Amniotic epithelial cell (primary cell): ENCODE results near the gene ADAMTS13.
"Not testable (repeated sequence)": the region's sequence is repeated elsewhere in the genome, so short reads cannot be mapped to it uniquely, and the experiment has no call there.

Experiments used
- DNase-seq: peaks from one replicate; pipeline ENCODE4 v3.0.0-alpha.2; 2010; ENCODE audit warnings: low read depth

Gene ADAMTS13

DNA sequence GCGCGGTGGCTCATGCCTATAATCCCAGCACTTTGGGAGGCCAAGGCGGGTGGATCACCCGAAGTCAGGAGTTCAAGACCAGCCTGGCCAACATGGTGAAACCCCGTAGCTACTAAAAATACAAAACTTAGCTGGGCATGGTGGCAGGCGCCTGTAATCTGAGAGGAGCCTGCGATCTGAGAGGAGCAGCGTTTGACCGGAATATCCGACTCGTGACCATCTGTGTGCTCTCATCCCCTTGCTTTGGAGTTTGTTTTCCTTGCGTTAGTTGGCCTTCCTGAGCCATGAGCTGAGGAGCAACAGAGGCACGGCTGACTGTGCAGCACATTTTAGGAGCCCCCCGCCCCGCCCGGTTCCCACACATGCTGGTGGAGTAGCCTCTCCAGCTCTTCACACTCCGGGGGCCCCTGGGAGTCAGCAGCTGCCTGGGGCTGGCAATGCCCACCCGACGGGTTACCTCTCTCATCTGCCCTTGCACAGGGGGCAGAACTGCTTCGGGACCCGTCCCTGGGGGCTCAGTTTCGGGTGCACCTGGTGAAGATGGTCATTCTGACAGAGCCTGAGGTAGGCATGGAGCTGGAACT is 3.0 kb downstream of the ADAMTS13 start:
- DNase-seq: no peak

- no peak for DNase-seq
These were observed 3.8 kb downstream of the ADAMTS13 start for GRCh38 chr9:133426011-133426410.

GRCh38 chr9:133427658-133428348 is 5.6 kb downstream of the ADAMTS13 start:
- DNase-seq: no peak

GRCh38 chr9:133428617-133429101 is 6.5 kb downstream of the ADAMTS13 start:
- DNase-seq: no peak

- DNase-seq: no peak
These were observed 7.0 kb downstream of the ADAMTS13 start for GRCh38 chr9:133429214-133429613.

- DNase-seq: no peak
These were observed 7.5 kb downstream of the ADAMTS13 start for GRCh38 chr9:133429641-133430161.

- no peak for DNase-seq
These were observed 8.1 kb downstream of the ADAMTS13 start for GRCh38 chr9:133430244-133430643.

DNA sequence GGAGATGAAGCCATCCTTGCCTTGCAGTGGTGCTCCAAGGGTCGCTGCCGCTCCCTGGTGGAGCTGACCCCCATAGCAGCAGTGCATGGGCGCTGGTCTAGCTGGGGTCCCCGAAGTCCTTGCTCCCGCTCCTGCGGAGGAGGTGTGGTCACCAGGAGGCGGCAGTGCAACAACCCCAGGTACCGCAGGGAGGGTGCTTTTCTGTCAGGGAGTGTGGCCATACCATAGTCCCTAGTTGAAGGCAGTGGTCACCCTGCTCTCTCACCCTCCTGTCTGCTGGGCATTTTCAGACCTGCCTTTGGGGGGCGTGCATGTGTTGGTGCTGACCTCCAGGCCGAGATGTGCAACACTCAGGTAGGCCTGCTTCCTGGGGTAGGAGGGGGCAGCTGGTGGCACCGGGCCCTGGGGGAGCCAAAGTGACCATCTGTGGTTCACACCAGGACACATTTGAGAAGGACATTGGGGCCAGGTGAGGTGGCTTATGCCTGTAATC is 11.2 kb downstream of the ADAMTS13 start:
- no peak for DNase-seq

DNA sequence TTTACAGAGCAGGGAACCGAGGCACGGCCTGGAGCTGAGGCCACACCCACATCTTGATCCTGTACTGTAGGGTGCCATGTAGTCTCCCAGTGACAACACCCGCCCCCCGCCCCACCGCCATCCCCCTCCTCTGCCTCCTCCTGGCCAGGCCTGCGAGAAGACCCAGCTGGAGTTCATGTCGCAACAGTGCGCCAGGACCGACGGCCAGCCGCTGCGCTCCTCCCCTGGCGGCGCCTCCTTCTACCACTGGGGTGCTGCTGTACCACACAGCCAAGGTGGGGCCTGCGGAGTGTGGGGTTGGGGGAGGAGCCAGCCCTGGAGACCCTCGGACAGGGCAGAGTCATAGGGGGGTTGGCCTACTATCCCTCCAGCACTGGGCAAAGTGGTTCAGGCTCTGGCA is 14.5 kb downstream of the ADAMTS13 start:
- DNase-seq: no peak

- no peak for DNase-seq
These were observed 15.8 kb downstream of the ADAMTS13 start for GRCh38 chr9:133437753-133438531.

GRCh38 chr9:133439337-133439736 is 17.2 kb downstream of the ADAMTS13 start:
- no peak for DNase-seq

DNA sequence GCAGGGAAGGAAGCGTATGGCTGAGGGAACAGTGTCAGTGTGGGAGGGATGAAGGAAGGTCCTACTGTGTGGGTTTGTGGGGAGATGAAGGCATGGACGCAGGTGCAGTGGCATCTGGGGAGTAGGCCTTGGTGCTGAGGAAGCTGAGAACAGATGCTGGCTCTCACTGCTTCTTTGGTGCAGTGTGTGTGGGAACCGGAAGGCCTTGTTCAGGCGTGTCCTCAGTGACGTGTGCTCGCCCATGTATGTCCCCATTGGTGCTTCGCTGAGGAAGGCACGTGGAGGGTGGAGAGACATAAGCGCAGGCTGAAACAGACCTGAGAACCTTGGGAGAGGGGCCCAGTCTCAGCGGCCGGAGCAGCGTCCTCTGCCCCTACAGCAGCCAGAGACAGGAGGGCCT is 18.7 kb downstream of the ADAMTS13 start:
- no peak for DNase-seq

DNA sequence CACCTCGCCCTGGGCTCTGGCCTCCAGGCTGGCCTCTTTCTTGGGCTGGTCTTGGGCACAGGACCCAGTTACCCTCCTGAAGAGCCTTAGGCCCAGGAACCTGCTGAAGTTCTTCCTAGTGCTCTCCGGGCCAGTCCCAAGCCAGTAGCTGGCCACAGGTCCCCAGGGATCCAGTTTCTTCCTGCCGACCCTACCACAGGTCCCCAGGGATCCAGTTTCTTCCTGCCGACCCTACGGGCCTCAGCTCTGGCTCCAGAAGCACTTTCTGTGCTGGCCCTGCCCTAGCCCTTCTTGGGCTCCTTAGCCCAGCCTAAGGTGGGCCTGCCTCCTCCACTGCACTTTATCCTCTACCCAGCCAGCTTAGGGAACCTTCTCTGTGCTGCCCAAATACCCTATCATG is 19.4 kb downstream of the ADAMTS13 start:
- DNase-seq: no peak

GRCh38 chr9:133443248-133443647 is 21.1 kb downstream of the ADAMTS13 start:
- no peak for DNase-seq

GRCh38 chr9:133443982-133444381 is 21.8 kb downstream of the ADAMTS13 start:
- DNase-seq: no peak

DNA sequence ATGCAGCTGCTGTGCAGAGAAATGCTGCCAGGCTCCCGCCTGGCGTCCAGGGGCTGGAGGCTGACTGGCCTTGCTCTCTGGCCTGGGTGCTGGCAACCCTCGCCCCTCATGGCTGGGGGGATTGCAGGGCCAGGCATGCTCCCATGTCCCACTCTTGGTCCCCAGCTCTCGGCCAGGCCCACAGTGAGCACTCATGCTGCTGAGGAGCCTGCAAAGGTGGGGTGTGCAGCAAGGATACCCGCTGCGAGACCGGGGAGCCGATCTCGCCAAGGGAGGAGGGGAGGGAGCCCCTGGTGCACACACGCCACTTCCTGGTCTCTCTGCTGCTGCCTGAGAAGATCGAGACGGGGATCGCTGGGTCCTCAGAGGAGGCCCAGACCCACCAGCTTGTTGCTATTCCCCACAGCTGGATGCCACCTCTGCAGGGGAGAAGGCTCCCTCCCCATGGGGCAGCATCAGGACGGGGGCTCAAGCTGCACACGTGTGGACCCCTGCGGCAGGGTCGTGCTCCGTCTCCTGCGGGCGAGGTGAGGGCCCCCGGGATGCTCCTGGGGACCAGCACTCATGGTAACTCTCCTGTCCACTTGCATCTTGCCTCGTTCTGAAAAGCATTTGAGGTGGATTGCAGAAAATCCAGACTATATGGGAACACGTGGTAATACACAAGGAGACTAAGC is 23.3 kb downstream of the ADAMTS13 start:
- DNase-seq: no peak

- DNase-seq: no peak
These were observed 26.4 kb downstream of the ADAMTS13 start for GRCh38 chr9:133448487-133448972.

GRCh38 chr9:133449760-133450159 is 27.6 kb downstream of the ADAMTS13 start:
- peak; percentile 66 for DNase-seq

DNA sequence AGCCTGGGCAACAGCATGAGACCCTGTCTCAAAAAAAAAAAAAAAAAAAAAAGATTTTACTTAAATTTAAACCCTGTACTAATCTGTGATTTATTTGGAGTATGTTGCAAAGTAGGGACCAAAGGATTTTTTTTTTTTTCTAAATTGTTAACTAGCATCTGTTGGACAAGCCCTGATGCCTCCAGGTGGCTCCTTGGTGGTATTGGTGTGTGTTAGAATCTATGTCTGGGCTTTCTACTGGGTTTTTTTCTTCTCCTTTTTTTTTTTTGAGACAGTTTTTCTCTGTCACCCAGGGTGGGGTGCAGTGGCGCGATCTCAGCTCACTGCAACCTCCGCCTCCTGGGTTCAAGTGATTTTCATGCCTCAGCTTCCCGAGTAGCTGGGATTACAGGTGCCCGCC is 29.7 kb downstream of the ADAMTS13 start:
- not testable (repeated sequence) for DNase-seq

DNA sequence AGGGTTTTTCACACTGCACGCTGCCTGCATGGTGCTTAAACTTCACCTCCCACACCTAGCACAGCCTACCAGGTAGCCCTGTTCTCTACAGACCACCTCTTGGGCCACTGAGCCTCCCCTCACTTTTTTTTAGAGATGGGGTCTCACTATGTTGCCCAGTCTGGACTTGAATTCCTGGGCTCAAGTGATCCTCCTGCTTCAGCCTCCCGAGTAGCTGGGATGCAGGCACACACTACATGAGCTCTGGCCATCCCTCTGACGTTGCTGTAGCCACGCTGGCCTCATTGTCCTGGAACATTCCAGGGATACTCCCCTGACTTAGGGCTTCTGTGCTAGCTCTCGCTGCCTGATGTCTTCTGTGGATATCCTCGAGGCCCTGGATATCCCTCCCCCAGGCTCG is 30.4 kb downstream of the ADAMTS13 start:
- DNase-seq: no peak

DNA sequence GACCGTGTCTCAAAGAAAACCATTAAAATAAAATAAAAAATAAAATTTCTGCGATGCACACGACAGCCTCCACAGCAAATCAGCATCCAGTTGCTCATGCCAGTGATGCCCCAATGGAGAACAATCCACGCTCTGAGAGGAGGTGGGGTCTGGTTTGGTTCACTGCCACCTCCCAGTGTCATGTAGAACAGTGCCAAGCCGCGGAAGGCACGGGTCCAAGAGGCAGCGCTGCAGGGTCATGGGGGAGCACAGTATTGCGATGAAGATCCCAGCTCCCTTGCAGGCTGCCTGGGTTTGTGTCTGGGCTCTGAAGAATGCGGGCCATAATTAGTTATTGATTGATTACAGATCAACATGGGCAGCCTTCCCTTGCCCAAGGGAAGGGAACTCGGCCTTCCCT is 31.5 kb downstream of the ADAMTS13 start:
- no peak for DNase-seq

DNA sequence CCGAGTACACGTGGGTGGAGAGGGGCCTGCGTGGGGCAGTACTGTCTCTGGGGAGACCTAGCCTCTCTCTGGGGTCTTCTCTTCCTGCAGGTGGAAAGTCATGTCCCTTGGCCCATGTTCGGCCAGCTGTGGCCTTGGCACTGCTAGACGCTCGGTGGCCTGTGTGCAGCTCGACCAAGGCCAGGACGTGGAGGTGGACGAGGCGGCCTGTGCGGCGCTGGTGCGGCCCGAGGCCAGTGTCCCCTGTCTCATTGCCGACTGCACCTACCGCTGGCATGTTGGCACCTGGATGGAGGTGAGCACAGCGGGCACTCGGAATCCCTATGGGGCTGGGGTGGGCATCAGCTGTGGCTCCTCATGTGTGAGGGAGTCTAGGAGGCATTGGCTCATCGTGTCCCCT is 32.2 kb downstream of the ADAMTS13 start:
- DNase-seq: no peak
